Stimulated activated CD4-positive, alpha-beta T cell treated with anti-CD3 and anti-CD28 coated beads, Interleukin-2, amount 100 ng/mL, for 4 hours (primary cell): ENCODE results near the gene ATF6.

Experiments
- DNase-seq: peaks from one replicate; pipeline ENCODE4 v3.0.0-alpha.2; 2020; ENCODE audit warnings: low read depth

ATF6 gene

DNA sequence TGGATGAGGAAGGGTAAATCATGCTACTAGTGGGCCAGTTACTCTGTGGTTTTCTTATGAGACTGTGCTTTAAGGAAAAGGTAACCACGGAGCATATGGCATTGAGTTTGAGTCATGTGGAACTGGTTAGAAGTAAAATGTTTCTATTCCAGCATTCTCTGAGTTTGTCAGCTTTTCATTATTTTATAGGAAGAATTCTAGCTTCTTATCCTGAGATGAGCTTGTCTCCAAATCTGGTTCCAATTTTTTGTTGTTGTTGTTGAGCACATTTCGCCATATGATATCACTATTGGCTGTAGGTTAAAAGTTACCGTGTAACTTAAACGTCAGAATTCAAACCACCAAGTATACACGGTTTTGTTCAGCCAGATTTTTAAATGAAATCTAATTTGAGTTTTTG lies 69.9 kb downstream of the ATF6 start:
- DNase-seq: no peak

GRCh38 chr1:161838362-161838761 lies 72.2 kb downstream of the ATF6 start:
- DNase-seq: no peak

GRCh38 chr1:161838885-161839284 lies 72.8 kb downstream of the ATF6 start:
- DNase-seq: no peak

GRCh38 chr1:161839591-161839990 lies 73.5 kb downstream of the ATF6 start:
- no peak for DNase-seq

DNA sequence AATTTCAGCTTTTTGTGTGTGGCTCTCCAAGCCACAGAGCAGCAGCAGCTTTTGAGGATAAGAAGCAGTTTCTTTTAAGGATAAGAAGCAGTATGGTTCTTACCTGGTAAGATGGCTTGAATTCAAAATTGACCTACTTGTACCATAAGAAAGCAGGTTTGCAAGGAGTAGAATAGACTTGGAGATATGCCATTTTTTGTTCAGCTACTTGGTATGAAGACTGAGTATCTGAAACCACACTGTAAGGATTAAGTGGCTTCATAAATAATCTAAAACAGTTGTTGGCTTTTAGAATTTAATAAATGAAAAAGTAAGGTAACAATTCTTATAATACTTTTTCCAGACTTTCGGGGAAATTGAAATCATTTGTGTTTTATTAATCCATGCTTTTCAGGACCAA lies 74.2 kb downstream of the ATF6 start:
- DNase-seq: no peak

DNA sequence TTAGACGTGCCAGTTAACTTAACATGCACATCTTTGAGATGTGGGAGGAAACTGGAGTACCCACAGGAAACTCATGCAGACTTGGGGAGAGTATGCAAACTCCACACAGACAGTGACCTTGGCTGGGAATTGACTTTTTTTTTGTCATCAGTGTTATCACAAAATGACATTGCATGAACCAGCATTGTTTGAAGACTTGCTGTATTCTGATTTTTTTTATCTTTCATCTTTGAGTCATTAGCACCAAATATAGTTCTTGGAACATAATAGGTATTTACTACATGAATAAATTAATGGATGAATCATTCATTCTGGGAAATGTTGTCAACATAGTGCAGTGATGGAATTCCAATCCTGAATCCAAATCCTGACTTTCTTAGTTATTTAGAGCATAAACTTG lies 77.0 kb downstream of the ATF6 start:
- no peak for DNase-seq

DNA sequence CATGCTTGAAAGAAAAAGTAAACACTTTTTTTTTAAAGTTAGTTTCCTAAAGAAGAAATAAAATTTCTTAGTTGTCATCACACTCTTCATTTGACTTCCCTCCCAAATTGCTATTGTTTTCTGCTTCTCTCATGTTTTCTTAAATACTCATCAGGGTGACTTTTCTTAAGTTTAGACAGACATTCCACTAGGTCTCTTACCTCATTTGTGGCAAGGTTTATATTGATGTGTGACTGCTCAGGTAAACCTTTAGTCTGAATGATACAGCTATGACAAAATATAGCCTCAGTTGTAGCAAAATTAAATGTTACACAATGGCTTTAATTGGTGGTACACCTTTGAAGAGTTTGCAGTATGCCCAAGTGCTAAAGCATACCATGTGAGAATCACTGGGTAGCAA lies 78.6 kb downstream of the ATF6 start:
- no peak for DNase-seq

GRCh38 chr1:161848676-161849075 lies 82.6 kb downstream of the ATF6 start:
- no peak for DNase-seq

- DNase-seq: no peak
Measured at GRCh38 chr1:161849518-161849917, 83.4 kb downstream of the ATF6 start.

DNA sequence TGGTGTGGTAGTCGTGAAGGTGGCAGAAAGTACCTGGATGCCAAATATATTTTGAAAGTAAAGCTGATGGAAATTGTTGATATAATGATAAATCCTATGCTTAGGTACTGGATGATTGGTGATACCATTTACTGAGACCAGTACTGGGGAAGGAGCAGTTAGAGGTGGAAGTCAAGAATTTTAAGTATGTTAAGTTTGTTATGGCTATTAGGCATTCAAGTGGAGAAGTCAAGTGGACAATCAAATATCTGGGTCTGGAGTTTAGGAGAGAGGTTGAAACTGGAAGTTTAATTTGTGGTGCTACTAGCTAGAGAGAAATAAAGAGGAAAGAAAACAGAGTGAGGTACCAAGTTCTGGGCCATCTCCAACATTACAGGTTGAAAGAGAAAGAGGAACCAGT lies 89.1 kb downstream of the ATF6 start:
- no peak for DNase-seq

GRCh38 chr1:161858271-161858670 lies 92.2 kb downstream of the ATF6 start:
- no peak for DNase-seq

DNA sequence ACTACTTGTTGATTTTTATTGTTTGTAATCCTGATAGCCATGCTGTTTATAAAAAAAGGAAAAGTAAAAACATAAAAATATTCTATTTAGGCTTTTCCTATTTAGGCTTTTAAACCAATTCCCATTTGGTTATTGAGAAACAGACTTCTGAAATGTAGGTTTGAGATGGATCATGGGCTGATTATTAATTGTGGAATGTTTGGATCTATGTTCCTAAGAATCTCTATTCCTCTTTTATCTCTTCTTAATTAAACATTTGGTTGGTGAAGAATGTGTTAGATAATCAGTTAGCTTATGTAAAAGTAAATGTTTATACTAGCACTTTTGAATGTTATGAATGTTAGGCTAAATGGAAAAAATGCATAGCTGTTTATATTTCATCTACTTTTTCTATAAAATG lies 97.4 kb downstream of the ATF6 start:
- no peak for DNase-seq

DNA sequence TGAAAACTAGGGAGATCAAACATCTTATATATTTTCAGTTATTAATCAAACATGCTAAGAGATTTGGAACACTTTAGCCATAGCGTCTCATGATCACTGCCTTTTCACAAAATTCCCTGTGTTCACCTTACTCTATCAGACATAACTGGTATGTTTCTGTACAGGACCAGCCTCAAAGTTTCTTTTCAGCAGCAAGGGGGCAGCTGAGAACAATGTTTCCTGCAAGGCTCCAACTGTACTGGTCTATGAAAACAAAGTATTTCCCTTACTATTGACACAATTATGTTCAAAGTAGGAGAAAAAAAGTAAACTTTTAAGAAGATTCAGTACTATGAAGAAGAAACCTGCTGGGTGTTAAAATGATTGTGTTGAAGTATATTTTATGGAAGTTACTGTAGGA lies 98.5 kb downstream of the ATF6 start:
- DNase-seq: no peak

GRCh38 chr1:161866241-161866640 lies 100.1 kb downstream of the ATF6 start:
- no peak for DNase-seq

- no peak for DNase-seq
Measured at GRCh38 chr1:161868832-161869231, 102.7 kb downstream of the ATF6 start.

- DNase-seq: no peak
Measured at GRCh38 chr1:161869291-161869690, 103.2 kb downstream of the ATF6 start.

- no peak for DNase-seq
Measured at GRCh38 chr1:161872506-161872905, 106.4 kb downstream of the ATF6 start.

GRCh38 chr1:161879261-161879660 lies 113.1 kb downstream of the ATF6 start:
- DNase-seq: no peak

- DNase-seq: no peak
Measured at GRCh38 chr1:161884475-161884874, 118.4 kb downstream of the ATF6 start.

- DNase-seq: no peak
Measured at GRCh38 chr1:161885003-161885402, 118.9 kb downstream of the ATF6 start.

DNA sequence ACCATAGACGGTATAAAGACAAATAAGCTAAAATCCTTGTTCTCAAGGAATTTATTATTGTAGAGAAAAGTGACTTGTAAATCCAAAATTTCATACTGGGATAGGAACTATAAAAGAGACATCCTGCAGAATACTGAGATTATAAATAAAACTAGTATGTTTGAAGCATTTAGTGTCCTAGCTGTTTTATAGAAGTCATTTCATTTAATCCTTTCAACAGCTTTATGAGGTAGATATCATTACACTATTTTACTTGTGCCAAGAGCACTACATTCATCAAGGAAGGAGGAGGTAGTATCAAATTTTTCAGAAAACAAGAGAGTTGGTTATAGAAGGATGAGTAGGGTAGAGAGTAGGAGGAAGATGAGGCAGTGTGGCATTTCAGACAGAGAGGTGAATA lies 119.6 kb downstream of the ATF6 start:
- no peak for DNase-seq

DNA sequence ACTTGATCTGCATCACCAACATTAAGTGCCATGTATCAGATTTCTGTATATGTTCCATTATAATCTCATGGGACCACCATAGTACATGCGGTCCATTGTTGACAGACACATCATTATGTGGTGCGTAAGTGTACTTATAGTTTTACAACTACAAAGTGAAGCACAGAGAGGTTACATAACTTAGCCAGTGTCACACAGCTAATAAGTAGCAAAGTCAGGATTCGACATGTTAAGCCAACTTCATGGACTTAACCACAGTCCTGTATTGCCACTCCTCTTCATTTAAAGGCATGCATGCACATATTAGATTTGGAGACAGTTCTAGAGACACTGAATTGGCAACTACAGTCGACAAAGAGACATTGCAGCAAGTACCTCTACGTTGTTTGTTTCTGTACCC lies 120.5 kb downstream of the ATF6 start:
- no peak for DNase-seq

DNA sequence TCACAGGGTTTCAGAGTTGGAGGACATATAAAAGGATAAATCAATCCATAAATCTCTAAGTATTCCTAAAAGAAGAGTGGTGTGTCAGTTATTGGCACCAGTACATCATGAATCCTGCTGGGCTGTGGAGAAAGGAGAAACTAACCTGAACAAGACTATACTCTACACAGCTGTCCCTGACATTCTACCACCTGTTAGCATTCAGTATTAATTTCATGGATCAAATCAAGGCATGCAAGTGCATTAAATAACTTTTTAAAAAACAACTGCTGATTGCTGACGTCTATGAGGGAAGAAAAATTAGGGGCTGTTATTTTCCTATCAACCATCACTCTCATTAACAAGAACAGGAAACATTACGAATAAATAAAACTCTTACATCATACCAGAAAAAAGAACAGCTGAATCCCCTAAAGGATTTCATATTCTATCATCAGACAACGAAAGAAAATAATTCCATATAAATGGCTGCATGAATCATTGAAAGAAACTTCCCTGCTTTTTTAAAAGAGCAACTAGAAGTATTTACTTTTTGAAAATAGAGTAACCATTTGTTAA lies 121.7 kb downstream of the ATF6 start:
- no peak for DNase-seq

DNA sequence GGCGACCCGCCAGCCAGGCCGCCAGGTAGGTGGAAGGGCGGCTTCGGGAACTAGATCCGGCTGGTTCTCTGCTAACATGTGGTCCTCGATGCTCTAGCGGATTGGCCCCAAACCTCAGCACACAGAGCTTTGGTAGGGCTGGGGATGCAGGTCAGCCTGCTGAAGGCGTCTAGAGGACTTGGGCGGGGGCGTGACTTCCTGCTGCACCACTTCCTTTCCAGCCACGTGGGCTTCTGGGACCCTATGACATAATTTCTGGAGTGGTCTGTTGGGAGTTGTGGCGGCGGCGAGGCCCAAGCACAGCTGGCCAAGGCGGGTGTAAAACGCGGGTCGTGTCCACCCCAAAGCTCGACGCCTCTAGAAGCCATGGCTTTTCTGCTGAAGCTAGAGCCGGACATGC lies 124.5 kb downstream of the ATF6 start:
- DNase-seq: no peak

DNA sequence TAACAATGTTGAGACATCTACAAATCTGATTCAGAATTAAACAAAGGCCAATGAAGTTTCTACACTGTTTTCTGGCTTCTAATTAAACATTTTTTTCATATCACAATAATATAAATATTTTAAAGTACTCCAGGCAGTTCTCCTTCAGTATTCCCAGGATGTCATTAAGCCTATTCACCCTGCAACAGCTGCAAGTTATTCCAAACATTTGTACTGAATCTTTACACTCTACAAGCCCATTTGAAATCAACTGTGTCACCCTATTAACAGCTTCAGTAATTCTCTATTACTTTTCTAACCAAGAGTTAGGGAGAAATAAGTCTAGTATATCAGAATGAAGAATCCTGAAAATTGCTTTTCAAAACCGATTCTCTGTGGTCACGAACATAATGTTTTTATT lies 133.0 kb downstream of the ATF6 start:
- no peak for DNase-seq
